H9 (cell line): ENCODE data around the gene MANF. TPM values are rescaled to one million over a fixed set of nuclear protein-coding genes. Genes with fewer than 3 reads are reported as not detected.
A peak's percentile ranks its signal among the peaks of the same experiment; 100 is the strongest.

Source experiments
- DNase-seq: peaks from one replicate; pipeline ENCODE4 v3.0.0-alpha.2; 2017
- H2AFZ ChIP-seq: one replicate; pipeline ENCODE4 v1.6.1; 2013; ENCODE audit warnings: mild to moderate bottlenecking, low read length, control low read depth, moderate library complexity
- H2AK5ac ChIP-seq: 2 replicates; pipeline ENCODE4 v1.6.1; 2013; ENCODE audit warnings: low read length, control low read depth, mixed read lengths; ENCODE audit not compliant: insufficient read length
- H2BK120ac ChIP-seq: one replicate; pipeline ENCODE4 v1.6.1; 2013; ENCODE audit warnings: low read depth, mild to moderate bottlenecking, low read length, control low read depth, inconsistent platforms; ENCODE audit not compliant: poor library complexity, severe bottlenecking
- H2BK12ac ChIP-seq: 2 replicates; pipeline ENCODE4 v1.6.1; 2013; ENCODE audit warnings: low read length, control low read depth, mixed read lengths, low read depth; ENCODE audit not compliant: insufficient read length
- H2BK15ac ChIP-seq: 2 replicates; pipeline ENCODE4 v1.6.1; 2013; ENCODE audit warnings: low read depth, low read length, control low read depth
- H2BK20ac ChIP-seq: one replicate; pipeline ENCODE4 v1.6.1; 2013; ENCODE audit warnings: low read depth, mild to moderate bottlenecking, low read length, control low read depth, inconsistent platforms; ENCODE audit not compliant: poor library complexity, severe bottlenecking
- H2BK5ac ChIP-seq: 2 replicates; pipeline ENCODE4 v1.6.1; 2013; ENCODE audit warnings: low read length, control low read depth, mixed read lengths; ENCODE audit not compliant: insufficient read length
- H3K14ac ChIP-seq: 2 replicates; pipeline ENCODE4 v1.6.1; 2013; ENCODE audit warnings: low read length, control low read depth; ENCODE audit not compliant: insufficient read depth
- H3K18ac ChIP-seq: 2 replicates; pipeline ENCODE4 v1.6.1; 2013; ENCODE audit warnings: low read depth, mild to moderate bottlenecking, mixed read lengths, low read length, control low read depth; ENCODE audit not compliant: insufficient read length
- H3K23ac ChIP-seq: 2 replicates; pipeline ENCODE4 v1.6.1; 2013; ENCODE audit warnings: low read length, control low read depth, mixed read lengths, low read depth; ENCODE audit not compliant: insufficient read length
- H3K23me2 ChIP-seq: 2 replicates; pipeline ENCODE4 v1.6.1; 2013; ENCODE audit warnings: low read depth, mild to moderate bottlenecking, mixed read lengths, low read length, control low read depth; ENCODE audit not compliant: insufficient read length, poor library complexity, severe bottlenecking
- H3K27ac ChIP-seq: 2 replicates; pipeline ENCODE4 v1.5.1; 2013; ENCODE audit warnings: low read length, control low read depth, mixed read lengths, low read depth; ENCODE audit not compliant: insufficient read length
- H3K27me3 ChIP-seq: 2 replicates; pipeline ENCODE4 v1.6.1; 2013; ENCODE audit warnings: low read length, control low read depth, inconsistent platforms; ENCODE audit not compliant: insufficient read depth
- H3K4ac ChIP-seq: 2 replicates; pipeline ENCODE4 v1.6.1; 2013; ENCODE audit warnings: low read depth, mild to moderate bottlenecking, control low read depth, inconsistent platforms, low read length, moderate library complexity
- H3K4me1 ChIP-seq: 2 replicates; pipeline ENCODE4 v1.6.1; 2013; ENCODE audit warnings: low read length, control low read depth, inconsistent platforms; ENCODE audit not compliant: insufficient read depth
- H3K4me2 ChIP-seq: 2 replicates; pipeline ENCODE4 v1.6.1; 2013; ENCODE audit warnings: low read length, control low read depth, mixed read lengths; ENCODE audit not compliant: insufficient read length, insufficient read depth
- H3K56ac ChIP-seq: 2 replicates; pipeline ENCODE4 v1.6.1; 2013; ENCODE audit warnings: low read depth, mild to moderate bottlenecking, mixed read lengths, low read length, control low read depth; ENCODE audit not compliant: insufficient read length
- H3K79me1 ChIP-seq: 2 replicates; pipeline ENCODE4 v1.6.1; 2013; ENCODE audit warnings: low read depth, mild to moderate bottlenecking, moderate library complexity, low read length, control low read depth, inconsistent platforms; ENCODE audit not compliant: insufficient read depth, poor library complexity, severe bottlenecking
- H3K79me2 ChIP-seq: 2 replicates; pipeline ENCODE4 v1.6.1; 2013; ENCODE audit warnings: low read length, control low read depth, inconsistent platforms; ENCODE audit not compliant: insufficient read depth
- H3K9ac ChIP-seq: 2 replicates; pipeline ENCODE4 v1.6.1; 2013; ENCODE audit warnings: low read length, control low read depth, mixed read lengths; ENCODE audit not compliant: insufficient read length; ENCODE audit errors: extremely low read depth
- H3K9me3 ChIP-seq: one replicate; pipeline ENCODE4 v1.6.1; 2013; ENCODE audit warnings: low read depth, low read length, inconsistent platforms; ENCODE audit not compliant: control insufficient read depth
- H3T11ph ChIP-seq: one replicate; pipeline ENCODE4 v1.6.1; 2013; ENCODE audit warnings: mild to moderate bottlenecking, low read length, control low read depth, inconsistent platforms
- H4K20me1 ChIP-seq: one replicate; pipeline ENCODE4 v1.6.1; 2013; ENCODE audit not compliant: control insufficient read depth, insufficient read length, insufficient read depth
- H4K5ac ChIP-seq: 2 replicates; pipeline ENCODE4 v1.6.1; 2013; ENCODE audit warnings: low read depth, mild to moderate bottlenecking, mixed read lengths, low read length, control low read depth; ENCODE audit not compliant: insufficient read length
- H4K8ac ChIP-seq: replicated peaks from 2 replicates; pipeline ENCODE4 v1.6.1; 2013; ENCODE audit warnings: low read length, control low read depth, mixed read lengths, low read depth; ENCODE audit not compliant: insufficient read length
- H4K91ac ChIP-seq: 2 replicates; pipeline ENCODE4 v1.6.1; 2013; ENCODE audit warnings: low read depth, mild to moderate bottlenecking, moderate library complexity, mixed read lengths, low read length, control low read depth; ENCODE audit not compliant: insufficient read length
- H3K27ac Mint-ChIP-seq, 3 experiments: 2 replicates in 2 of 3; 3 replicates in 1 of 3; pipeline ENCODE4 v1.8.0; 2020 to 2021; ENCODE audit warnings: mixed read lengths in 3 of 3, mild to moderate bottlenecking in 1 of 3, moderate library complexity in 1 of 3
- H3K27me3 Mint-ChIP-seq: 2 replicates; pipeline ENCODE4 v1.8.0; 2021; ENCODE audit warnings: low read depth, mild to moderate bottlenecking, moderate library complexity, mixed read lengths
- H3K36me3 Mint-ChIP-seq, 3 experiments: 2 replicates in 2 of 3; 3 replicates in 1 of 3; pipeline ENCODE4 v1.8.0; 2020 to 2021; ENCODE audit warnings: low read depth in 3 of 3, mixed read lengths in 3 of 3; ENCODE audit not compliant: insufficient read depth in 1 of 3
- H3K4me1 Mint-ChIP-seq, 2 experiments: 2 replicates each; pipeline ENCODE4 v1.8.0; 2020; ENCODE audit warnings: mixed read lengths in 2 of 2
- H3K4me3 Mint-ChIP-seq, 2 experiments: 2 replicates in 1 of 2; 3 replicates in 1 of 2; pipeline ENCODE4 v1.8.0; 2020 to 2021; ENCODE audit warnings: mild to moderate bottlenecking in 2 of 2, mixed read lengths in 2 of 2, moderate library complexity in 1 of 2
- H3K9me3 Mint-ChIP-seq, 2 experiments: 2 replicates in 1 of 2; 3 replicates in 1 of 2; pipeline ENCODE4 v1.8.0; 2020; ENCODE audit warnings: mild to moderate bottlenecking in 2 of 2, mixed read lengths in 2 of 2, moderate library complexity in 1 of 2
- CTCF ChIP-seq: fragments of 200-600 bp; sonication (generic); conservative IDR thresholded peaks from 3 replicates; pipeline ENCODE4 v1.8.0; 2021; ENCODE audit warnings: antibody characterized with exemption, mild to moderate bottlenecking
- WGBS: extraction: QIAGEN DNeasy Blood & Tissue Kit; methylation state at CpG from one replicate; pipeline ENCODE4 v1.1.7; 2013; ENCODE audit warnings: missing lambda C conversion rate, low lambda C conversion rate, mixed read lengths; ENCODE audit not compliant: insufficient read length; ENCODE audit errors: extremely low coverage; 5-methylcytosine and 5-hydroxymethylcytosine counted together
- total RNA-seq: library from RNA; stranded (reverse); gene quantifications from 2 replicates; pipeline ENCODE4 v1.2.1, GENCODE V29; 2021

The MANF gene
- total RNA-seq, 1 experiment from 2014 or later: 148 TPM

GRCh38 chr3:51378726-51379125 is 6.4 kb upstream of the MANF start:
- Histone ChIP-seq H3K4ac (no peak overlapping the region), H3K27ac (no peak overlapping the region), H2BK12ac (no peak overlapping the region), H3K4me1 (no peaks in the 10 kb centered on the region), H3K79me1 (no peaks in the 10 kb centered on the region), H4K20me1 (no peaks in the 10 kb centered on the region), H4K8ac (no peak overlapping the region), H2BK5ac (no peak overlapping the region), H2BK120ac (no peak overlapping the region), H2AK5ac (no peak overlapping the region), H3K23ac (no peak overlapping the region), H3T11ph (no peak overlapping the region), H2BK20ac (no peak overlapping the region), H3K9me3 (no peaks in the 10 kb centered on the region), H3K79me2 (no peaks in the 10 kb centered on the region), H3K9ac (no peak overlapping the region), H4K5ac (no peak overlapping the region), H3K18ac (no peak overlapping the region), H3K14ac (no peak overlapping the region), H2BK15ac (no peak overlapping the region), H2AFZ (no peak overlapping the region), H3K4me2 (no peak overlapping the region), H3K23me2 (no peaks in the 10 kb centered on the region), H3K27me3 (no peaks in the 10 kb centered on the region), H4K91ac (no peak overlapping the region), H3K56ac (no peak overlapping the region)
- no CpG with 5 or more reads among the region's 2 CpGs for WGBS
- Mint-ChIP-seq H3K9me3 (no peaks in the 10 kb centered on the region), H3K4me3 (no peak overlapping the region), H3K4me1 (peaks cover 8 to 9% of the 10 kb centered on the region in 2 experiments), H3K27me3 (no peaks in the 10 kb centered on the region), H3K36me3 (peaks cover 0 to 9% (median 5%) of the 10 kb centered on the region in 3 experiments; a peak in 5 of 7 replicates), H3K27ac (peak overlapping the region in 2 of 3 experiments; percentile 34 to 80; a peak in 2 of 7 replicates)
- DNase-seq: no peak
- TF ChIP-seq CTCF: no peak
